HG02588 (cell line): ENCODE measurements around the gene CHURC1.

Source experiments
- ATAC-seq: cut with Tn5 transposase; IDR thresholded peaks from one replicate; pipeline ENCODE4 v1.9.1; 2021; ENCODE audit warnings: mild to moderate bottlenecking, moderate library complexity; ENCODE audit not compliant: unreplicated experiment

The CHURC1 gene

GRCh38 chr14:64983439-64984310 is 69.4 kb downstream of the CHURC1 start:
- ATAC-seq = no peak
